HepG2 (cell line): ENCODE data around the gene DIAPH3. TPM values are rescaled to one million over a fixed set of nuclear protein-coding genes. Genes with fewer than 3 reads are reported as not detected.

Source experiments
- ATAC-seq: fragments of 200-7000 bp; cut with Tn5 transposase; 3 replicates; pipeline ENCODE4 v1.9.1; 2020; ENCODE audit warnings: mild to moderate bottlenecking, moderate library complexity
- BruUV-seq: library from RNA; stranded (reverse); fragments of 400-500 nt; replicated peaks from 2 replicates; lab custom pipeline; 2021; lab: Mats Ljungman, UMichigan
- CTCF ChIA-PET: fragments of 300-600 bp; formaldehyde crosslinking; extraction: SDS; loops from one replicate; lab custom pipeline; 2021; ENCODE audit warnings: low total read pairs, inconsistent platforms, low intra/inter-chr PET ratio; lab: Yijun Ruan, JAX
- POLR2A ChIA-PET: fragments of 350-600 bp; sonication (Branson Sonifier 250); formaldehyde crosslinking; loops from one replicate; lab custom pipeline; 2020; ENCODE audit warnings: antibody characterized with exemption, inconsistent platforms; lab: Yijun Ruan, JAX
- DNase-seq: peaks from one replicate; pipeline ENCODE4 v3.0.0-alpha.2; 2015; ENCODE audit warnings: low spot score
- FAIRE-seq: peaks from 3 replicates; lab custom pipeline; 2011; peaks lifted over from hg19 to GRCh38; lab: Jason Lieb, UNC
- H2AFZ ChIP-seq: one replicate; pipeline ENCODE4 v1.6.1; 2011; ENCODE audit warnings: low read length, inconsistent platforms
- H3K27ac ChIP-seq: fragments of 300-600 bp; 3 replicates; pipeline ENCODE4 v1.8.0; 2011; ENCODE audit warnings: mixed run types, mild to moderate bottlenecking, mixed read lengths, low read length, inconsistent platforms; ENCODE audit not compliant: insufficient read depth; ENCODE audit errors: extremely low read length
- H3K27me3 ChIP-seq, 2 experiments: fragments of 200-600 bp in 1 of 2; 2 replicates in 1 of 2; 3 replicates in 1 of 2; pipeline versions ENCODE4 v1.6.0 to v1.8.0; 2011; ENCODE audit warnings: low read length in 2 of 2, mild to moderate bottlenecking in 2 of 2, moderate library complexity in 2 of 2, inconsistent platforms in 1 of 2; ENCODE audit not compliant: insufficient read depth in 2 of 2, control insufficient read depth in 1 of 2
- H3K36me3 ChIP-seq, 2 experiments: fragments of 200-600 bp in 1 of 2; replicated peaks in 1 of 2; 2 replicates in 1 of 2; 3 replicates in 1 of 2; pipeline versions ENCODE4 v1.5.1 to v1.8.0; 2011; ENCODE audit warnings: low read length in 2 of 2, inconsistent platforms in 1 of 2; ENCODE audit not compliant: insufficient read depth in 2 of 2, control insufficient read depth in 1 of 2
- H3K4me1 ChIP-seq: 2 replicates; pipeline ENCODE4 v1.5.1; 2012; ENCODE audit warnings: low read length, inconsistent platforms; ENCODE audit not compliant: insufficient read depth
- H3K4me2 ChIP-seq: 2 replicates; pipeline ENCODE4 v1.6.0; 2011; ENCODE audit warnings: low read depth, low read length, inconsistent platforms
- H3K4me3 ChIP-seq, 3 experiments: fragments of 200-600 bp in 1 of 3; sonication (generic), shearing (Covaris generic) in 1 of 3; replicated peaks in 1 of 3; 2 replicates each; pipeline ENCODE4 v1.5.1; 2011 to 2016; ENCODE audit warnings: low read length in 3 of 3, inconsistent platforms in 2 of 3, low read depth in 2 of 3, mild to moderate bottlenecking in 2 of 3, control low read depth in 1 of 3, mixed read lengths in 1 of 3; ENCODE audit not compliant: insufficient read depth in 1 of 3
- H3K79me2 ChIP-seq: one replicate; pipeline ENCODE4 v1.6.1; 2011; ENCODE audit warnings: low read length, inconsistent platforms; ENCODE audit not compliant: insufficient read depth
- H3K9ac ChIP-seq: 2 replicates; pipeline ENCODE4 v1.6.0; 2011; ENCODE audit warnings: mild to moderate bottlenecking, low read depth, low read length, inconsistent platforms; ENCODE audit not compliant: insufficient read depth
- H3K9me3 ChIP-seq: 2 replicates; pipeline ENCODE4 v1.5.1; 2012; ENCODE audit warnings: mild to moderate bottlenecking, low read length
- H4K20me1 ChIP-seq: 2 replicates; pipeline ENCODE4 v1.6.0; 2011; ENCODE audit warnings: inconsistent platforms, mild to moderate bottlenecking, low read length, moderate library complexity; ENCODE audit not compliant: insufficient read depth
- ATF1 ChIP-seq: IDR thresholded peaks from 2 replicates; pipeline ENCODE4 v1.6.1; 2016; ENCODE audit warnings: mild to moderate bottlenecking, control low read depth
- CSRNP2 ChIP-seq: sonication (generic); formaldehyde crosslinking; conservative IDR thresholded peaks from 2 replicates; pipeline ENCODE4 v1.8.0; 2022; ENCODE audit warnings: low read depth, missing genetic modification reagents
- ERF ChIP-seq: IDR thresholded peaks from 2 replicates; pipeline ENCODE4 v1.6.1; 2018; ENCODE audit warnings: missing biosample characterization, missing genetic modification reagents
- KLF9 ChIP-seq: IDR thresholded peaks from 2 replicates; pipeline ENCODE4 v1.6.1; 2016; ENCODE audit warnings: low read depth
- NFRKB ChIP-seq: fragments of 450-650 bp; IDR thresholded peaks from 2 replicates; pipeline ENCODE4 v1.6.1; 2017
- POLR2AphosphoS5 ChIP-seq: IDR thresholded peaks from 2 replicates; pipeline ENCODE4 v1.6.1; 2012; ENCODE audit warnings: low read depth, low read length
- PPARG ChIP-seq: conservative IDR thresholded peaks from 2 replicates; pipeline ENCODE4 v1.6.1; 2016; ENCODE audit warnings: missing biosample characterization, missing genetic modification reagents
- RAD21 ChIP-seq: fragments of 450-650 bp; formaldehyde crosslinking; IDR thresholded peaks from 2 replicates; pipeline ENCODE4 v1.5.0; 2020; ENCODE audit warnings: mild to moderate bottlenecking
- RFXANK ChIP-seq: IDR thresholded peaks from 2 replicates; pipeline ENCODE4 v1.6.1; 2016
- SMC3 ChIP-seq: IDR thresholded peaks from 2 replicates; pipeline ENCODE4 v1.6.1; 2011; ENCODE audit warnings: low read length, improper control_type of control experiment
- STAG1 ChIP-seq: sonication (generic); formaldehyde crosslinking; IDR thresholded peaks from 2 replicates; pipeline ENCODE4 v1.4.0; 2020; ENCODE audit warnings: missing genetic modification reagents
- ZFP41 ChIP-seq: sonication (generic); formaldehyde crosslinking; IDR thresholded peaks from 2 replicates; pipeline ENCODE4 v1.4.0; 2020; ENCODE audit warnings: mild to moderate bottlenecking, missing genetic modification reagents, borderline replicate concordance
- ZFP82 ChIP-seq: sonication (generic); formaldehyde crosslinking; IDR thresholded peaks from 2 replicates; pipeline ENCODE4 v1.5.1; 2020; ENCODE audit warnings: mild to moderate bottlenecking, missing genetic modification reagents, borderline replicate concordance
- ZNF143 ChIP-seq: sonication (generic); formaldehyde crosslinking; IDR thresholded peaks from 2 replicates; pipeline ENCODE4 v1.4.0; 2020; ENCODE audit warnings: missing genetic modification reagents
- ZNF367 ChIP-seq: sonication (generic); formaldehyde crosslinking; IDR thresholded peaks from 2 replicates; pipeline ENCODE4 v1.4.0; 2020; ENCODE audit warnings: missing genetic modification reagents, borderline replicate concordance
- ZNF549 ChIP-seq: sonication (generic); formaldehyde crosslinking; IDR thresholded peaks from 2 replicates; pipeline ENCODE4 v1.5.0; 2020; ENCODE audit warnings: missing genetic modification reagents
- ZNF781 ChIP-seq: sonication (generic); formaldehyde crosslinking; IDR thresholded peaks from 2 replicates; pipeline ENCODE4 v1.5.1; 2020; ENCODE audit warnings: borderline replicate concordance, mild to moderate bottlenecking, missing genetic modification reagents; ENCODE audit errors: not compliant biosample characterization
- WGBS: methylation state at CpG from one replicate; pipeline ENCODE4 v1.1.6; 2017; ENCODE audit warnings: low lambda C conversion rate; 5-methylcytosine and 5-hydroxymethylcytosine counted together
- in situ Hi-C: cut with HindIII; loops from 2 replicates; pipeline ENCODE4 v1.10.0; 2017; ENCODE audit warnings: low pct_unique_long_range_greater_than_20kb; ENCODE audit not compliant: extremely low pct_ligation_motif_present
- intact Hi-C: fragments of 100-400 bp; cut with micrococcal nuclease; formaldehyde crosslinking; loops from one replicate; pipeline ENCODE4 v1.10.0; 2022; ENCODE audit not compliant: unreplicated experiment
- polyA plus RNA-seq, 8 experiments: library from polyadenylated mRNA; depleted of rRNA in 3 of 8; stranded (reverse) in 7 of 8; unstranded in 1 of 8; fragments of >200 nt; fragmentation: Illumina TruSeq in 4 of 8; extraction: Trizol in 4 of 8; gene quantifications; 2 replicates each; pipeline versions ENCODE4 v1.2.1 to v1.2.3, GENCODE V29; 2011 to 2016; ENCODE audit warnings: low read depth in 4 of 8, missing spikeins in 1 of 8, mixed read lengths in 1 of 8; ENCODE audit not compliant: insufficient read depth in 1 of 8
- total RNA-seq, 5 experiments: library from RNA; depleted of rRNA; stranded (reverse); fragments of >200 nt; fragmentation: Illumina TruSeq; extraction: Trizol; gene quantifications; 2 replicates each; pipeline ENCODE4 v1.2.3, GENCODE V29; 2016; ENCODE audit warnings: low read depth in 1 of 5
- TF ChIP-seq, protein P1 (sequence below): IDR thresholded peaks from 2 replicates; pipeline ENCODE4 v1.6.1; 2016; ENCODE audit warnings: mild to moderate bottlenecking
- TF ChIP-seq, protein P2 (sequence below): IDR thresholded peaks from 2 replicates; pipeline ENCODE4 v1.6.1; 2016
- TF ChIP-seq, protein P3 (sequence below): sonication (generic); formaldehyde crosslinking; IDR thresholded peaks from 2 replicates; pipeline ENCODE4 v1.5.0; 2020; ENCODE audit warnings: mild to moderate bottlenecking, missing genetic modification reagents, moderate library complexity

Gene DIAPH3
- total and polyA plus RNA-seq, 2 of the 13 experiments (the other 11 are each of a cell fraction or from before 2014, with no cell fraction given), result 4.0 to 9.3 TPM

GRCh38 chr13:59679254-59679653 lies 484.5 kb downstream of the DIAPH3 start (continued):
- TF ChIP-seq POLR2AphosphoS5 (no peak), CSRNP2 (CRISPR knock-in tag) (no peak), ZNF143 (CRISPR knock-in tag) (no peak), ZNF367 (CRISPR knock-in tag) (no peak), ZNF781 (CRISPR knock-in tag) (no peak), ZNF549 (CRISPR knock-in tag) (no peak)

DNA sequence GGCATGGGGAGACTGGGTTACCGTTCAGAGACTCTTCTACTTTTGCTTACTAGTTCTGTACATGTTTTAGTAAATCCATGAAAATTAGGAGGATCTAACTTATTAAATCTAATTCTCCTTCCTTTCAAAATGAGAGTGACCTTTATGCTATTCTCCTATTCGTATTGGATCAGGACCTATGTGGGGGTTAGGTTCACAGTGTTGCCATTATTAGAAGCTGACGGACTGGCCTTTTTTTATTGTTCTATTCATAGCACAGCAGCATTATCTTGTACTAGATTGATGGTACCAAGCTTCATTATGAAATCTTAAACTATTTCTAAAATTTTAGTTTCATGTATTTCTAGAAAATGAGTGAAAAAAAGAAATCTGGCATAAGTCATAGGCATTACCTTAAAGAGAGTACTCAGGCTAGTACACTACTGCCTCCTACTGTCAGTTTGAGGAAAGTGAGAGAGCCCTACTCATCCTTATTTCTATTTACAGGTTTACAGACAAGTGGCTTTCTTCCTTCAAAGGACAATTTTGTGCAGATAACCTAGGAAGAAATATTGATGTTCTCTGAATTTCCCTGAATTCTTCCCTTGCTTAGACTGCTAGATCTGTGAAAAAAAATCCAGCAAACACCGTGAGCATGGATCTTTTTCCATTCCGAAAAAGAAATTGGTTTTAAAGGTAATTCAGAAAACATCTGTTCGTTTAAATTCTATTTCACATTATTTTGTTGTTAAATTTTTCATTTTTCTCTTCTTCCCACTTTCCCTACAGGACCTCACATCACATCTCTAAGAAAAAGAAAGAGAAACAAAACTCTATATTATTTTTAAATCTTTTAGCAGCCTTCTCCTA lies 485.5 kb downstream of the DIAPH3 start:
- no peaks in the 10 kb centered on the region for H4K20me1 ChIP-seq
- no TSS peak for BruUV-seq
- H3K27ac ChIP-seq, result no peak overlapping the region
- FAIRE-seq (peak; percentile 28), DNase-seq (peak; percentile 42), ATAC-seq (peak; percentile 87)
- no peak overlapping the region for H3K4me3 ChIP-seq
- no peaks in the 10 kb centered on the region for H3K4me1 ChIP-seq
- H3K9me3 ChIP-seq, result no peaks in the 10 kb centered on the region
- H3K36me3 ChIP-seq, result no peaks in the 10 kb centered on the region
- no peak overlapping the region for H3K9ac ChIP-seq
- H3K4me2 ChIP-seq, result no peak overlapping the region
- CTCF ChIA-PET, result interaction anchor here (0.9 to 2.4 kb wide), 3 partner anchors 201 to 752 kb away, joined by 3 to 16 read pairs (median 4); no protein-coding TSS in a partner anchor
- H3K79me2 ChIP-seq, result no peaks in the 10 kb centered on the region
- in situ Hi-C loops (loop anchor here (5.0 kb wide), 1 partner anchor 286 kb away; no protein-coding TSS in a partner anchor), intact Hi-C loops (loop anchor here (1.0 kb wide), 2 partner anchors 201 to 287 kb away; no protein-coding TSS in a partner anchor)
- H2AFZ ChIP-seq, result no peak overlapping the region
- POLR2A ChIA-PET, result no interaction called here
- no peaks in the 10 kb centered on the region for H3K27me3 ChIP-seq
- 81% methylated on average over 6 of the region's 6 CpGs for WGBS
- TF ChIP-seq, protein P1, sequence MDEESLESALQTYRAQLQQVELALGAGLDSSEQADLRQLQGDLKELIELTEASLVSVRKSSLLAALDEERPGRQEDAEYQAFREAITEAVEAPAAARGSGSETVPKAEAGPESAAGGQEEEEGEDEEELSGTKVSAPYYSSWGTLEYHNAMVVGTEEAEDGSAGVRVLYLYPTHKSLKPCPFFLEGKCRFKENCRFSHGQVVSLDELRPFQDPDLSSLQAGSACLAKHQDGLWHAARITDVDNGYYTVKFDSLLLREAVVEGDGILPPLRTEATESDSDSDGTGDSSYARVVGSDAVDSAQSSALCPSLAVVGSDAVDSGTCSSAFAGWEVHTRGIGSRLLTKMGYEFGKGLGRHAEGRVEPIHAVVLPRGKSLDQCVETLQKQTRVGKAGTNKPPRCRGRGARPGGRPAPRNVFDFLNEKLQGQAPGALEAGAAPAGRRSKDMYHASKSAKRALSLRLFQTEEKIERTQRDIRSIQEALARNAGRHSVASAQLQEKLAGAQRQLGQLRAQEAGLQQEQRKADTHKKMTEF (CRISPR knock-in tag), result no peak
- TF ChIP-seq ZFP41 (CRISPR knock-in tag) (no peak), NFRKB (no peak), RAD21 (CRISPR knock-in tag) (peak; percentile 49), STAG1 (CRISPR knock-in tag) (peak; percentile 76), SMC3 (peak; percentile 66), KLF9 (CRISPR knock-in tag) (no peak), ERF (CRISPR knock-in tag) (no peak), ATF1 (CRISPR knock-in tag) (no peak), PPARG (CRISPR knock-in tag) (no peak), RFXANK (no peak), ZFP82 (no peak)
- TF ChIP-seq, protein P2, sequence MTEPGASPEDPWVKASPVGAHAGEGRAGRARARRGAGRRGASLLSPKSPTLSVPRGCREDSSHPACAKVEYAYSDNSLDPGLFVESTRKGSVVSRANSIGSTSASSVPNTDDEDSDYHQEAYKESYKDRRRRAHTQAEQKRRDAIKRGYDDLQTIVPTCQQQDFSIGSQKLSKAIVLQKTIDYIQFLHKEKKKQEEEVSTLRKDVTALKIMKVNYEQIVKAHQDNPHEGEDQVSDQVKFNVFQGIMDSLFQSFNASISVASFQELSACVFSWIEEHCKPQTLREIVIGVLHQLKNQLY (CRISPR knock-in tag), result no peak
- TF ChIP-seq, protein P3, sequence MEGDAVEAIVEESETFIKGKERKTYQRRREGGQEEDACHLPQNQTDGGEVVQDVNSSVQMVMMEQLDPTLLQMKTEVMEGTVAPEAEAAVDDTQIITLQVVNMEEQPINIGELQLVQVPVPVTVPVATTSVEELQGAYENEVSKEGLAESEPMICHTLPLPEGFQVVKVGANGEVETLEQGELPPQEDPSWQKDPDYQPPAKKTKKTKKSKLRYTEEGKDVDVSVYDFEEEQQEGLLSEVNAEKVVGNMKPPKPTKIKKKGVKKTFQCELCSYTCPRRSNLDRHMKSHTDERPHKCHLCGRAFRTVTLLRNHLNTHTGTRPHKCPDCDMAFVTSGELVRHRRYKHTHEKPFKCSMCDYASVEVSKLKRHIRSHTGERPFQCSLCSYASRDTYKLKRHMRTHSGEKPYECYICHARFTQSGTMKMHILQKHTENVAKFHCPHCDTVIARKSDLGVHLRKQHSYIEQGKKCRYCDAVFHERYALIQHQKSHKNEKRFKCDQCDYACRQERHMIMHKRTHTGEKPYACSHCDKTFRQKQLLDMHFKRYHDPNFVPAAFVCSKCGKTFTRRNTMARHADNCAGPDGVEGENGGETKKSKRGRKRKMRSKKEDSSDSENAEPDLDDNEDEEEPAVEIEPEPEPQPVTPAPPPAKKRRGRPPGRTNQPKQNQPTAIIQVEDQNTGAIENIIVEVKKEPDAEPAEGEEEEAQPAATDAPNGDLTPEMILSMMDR (CRISPR knock-in tag), result peak; percentile 76
